ENCODE data around the gene CAPZB.

DNA sequence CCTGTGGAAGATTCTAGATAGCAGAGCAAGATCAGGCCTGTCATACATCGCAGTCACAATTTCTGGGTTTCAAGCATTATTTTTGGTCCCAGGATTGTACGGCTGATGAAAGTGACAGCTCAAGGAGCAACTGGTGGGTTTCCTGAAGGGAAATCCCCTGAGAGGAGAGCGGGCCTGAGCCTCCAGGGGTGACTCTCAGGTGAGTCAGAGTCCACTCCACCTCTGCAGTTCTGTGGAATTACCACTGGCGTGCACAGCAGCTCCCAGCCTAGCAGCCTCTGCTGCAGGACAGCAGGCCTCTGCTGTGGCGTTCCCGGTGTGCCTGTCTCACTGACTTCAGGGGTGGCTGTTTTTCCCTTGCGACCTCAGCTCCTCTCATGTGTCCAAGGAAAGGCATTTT lies 148.8 kb downstream of the CAPZB start:
- TF ChIP-seq EZH2 (IDR thresholded peaks at IDR 0.05; ENCODE audit: insufficient read depth, poor library complexity, severe bottlenecking) (no peak), EZH2phosphoT487 (IDR thresholded peaks at IDR 0.05; ENCODE audit: insufficient read depth, low read depth) (no peak)
